HG03439 (cell line): Measurements from ENCODE around the gene GPR179.

Experiments used
- ATAC-seq: cut with Tn5 transposase; IDR thresholded peaks from one replicate; pipeline ENCODE4 v1.9.1; 2021; ENCODE audit warnings: mild to moderate bottlenecking, moderate library complexity; ENCODE audit not compliant: unreplicated experiment

GPR179 gene

GRCh38 chr17:38349097-38349730 is 5.5 kb upstream of the GPR179 start:
- no peak for ATAC-seq

GRCh38 chr17:38345743-38346142 is 2.0 kb upstream of the GPR179 start:
- ATAC-seq, result no peak

DNA sequence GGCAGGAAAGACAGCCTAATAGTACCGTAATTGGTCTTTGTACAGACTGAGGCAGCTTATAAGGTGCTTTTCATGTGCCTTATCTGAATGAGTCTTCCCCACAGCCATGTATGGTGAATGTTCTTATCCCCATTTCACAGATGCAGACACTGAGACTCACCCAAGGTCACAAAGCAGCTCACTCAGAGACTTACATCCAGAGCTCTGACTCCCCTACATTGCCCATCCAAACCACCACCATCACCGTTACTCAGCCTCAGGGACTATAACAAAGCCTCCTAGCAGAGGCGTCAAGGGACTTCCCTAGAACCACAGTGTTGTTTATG is 627 bp upstream of the GPR179 start:
- no peak for ATAC-seq

DNA sequence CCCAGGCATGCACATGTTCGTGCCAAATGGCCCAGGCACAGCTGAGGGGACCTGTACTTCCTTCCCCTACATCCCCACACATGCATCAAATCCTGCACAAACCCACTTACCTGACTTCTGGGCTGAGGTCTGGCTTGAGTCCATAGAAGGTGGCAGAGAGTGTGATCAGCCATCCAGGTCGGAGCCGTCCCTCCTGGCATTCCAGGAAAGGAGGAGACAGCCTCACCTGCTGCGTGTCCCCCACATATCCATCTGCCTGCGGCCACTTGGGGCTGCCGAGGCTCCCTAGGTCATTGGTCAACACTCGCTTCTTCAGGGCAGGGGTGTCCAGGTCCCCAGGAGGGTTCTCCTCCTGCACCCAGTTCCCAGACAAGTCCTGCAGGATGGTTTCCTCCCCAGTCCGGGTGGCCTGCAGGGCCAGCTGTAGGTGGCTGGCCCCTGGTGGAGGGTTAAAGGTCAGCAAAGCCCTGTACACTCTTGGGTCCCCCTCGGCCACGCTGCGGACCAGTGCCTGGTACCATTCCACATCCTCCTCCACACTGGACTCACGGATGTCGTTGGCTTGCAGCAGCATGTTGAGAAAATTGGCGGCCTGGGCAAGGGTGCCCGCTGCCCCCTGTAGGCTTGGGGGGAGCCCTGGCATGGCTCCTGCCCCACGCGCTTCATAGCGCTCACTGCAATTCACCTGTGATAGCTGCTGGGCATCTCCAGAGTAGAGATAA is 709 bp downstream of the GPR179 start:
- ATAC-seq, result no peak

DNA sequence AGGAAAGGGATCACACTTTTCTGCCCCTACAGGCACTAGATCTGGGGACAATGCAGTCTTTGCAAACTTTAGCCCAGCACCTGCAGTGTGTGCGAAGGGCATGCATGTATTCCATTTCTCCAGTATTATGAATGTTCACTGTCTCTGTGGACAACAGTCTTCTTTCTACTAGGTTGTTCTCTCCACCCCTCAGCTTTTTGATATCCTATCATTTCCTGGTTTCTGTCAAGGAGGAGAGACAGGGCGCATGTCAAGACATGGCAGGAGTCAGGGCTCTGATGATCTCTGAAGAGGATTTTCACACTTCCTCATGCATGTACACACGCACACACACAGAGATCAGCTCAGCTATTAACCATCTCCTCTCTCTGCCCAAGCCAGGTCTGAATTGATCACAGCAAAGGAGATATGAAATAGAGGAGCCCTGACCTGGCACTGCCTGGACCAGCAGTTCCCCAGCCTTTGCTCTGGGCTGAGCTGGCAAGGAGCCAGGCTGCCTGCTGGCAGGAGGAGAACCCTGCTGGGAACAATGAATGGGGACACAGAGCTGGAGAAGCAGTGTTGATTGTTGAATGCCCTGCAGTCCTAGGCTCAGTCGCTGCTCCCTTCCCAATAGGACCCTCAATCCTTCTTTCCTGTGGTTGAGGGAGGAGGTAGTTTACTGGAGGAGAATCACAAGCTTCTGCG is 2.6 kb downstream of the GPR179 start:
- no peak for ATAC-seq

- ATAC-seq, result no peak
Observed at GRCh38 chr17:38339891-38340290, 3.9 kb downstream of the GPR179 start.

DNA sequence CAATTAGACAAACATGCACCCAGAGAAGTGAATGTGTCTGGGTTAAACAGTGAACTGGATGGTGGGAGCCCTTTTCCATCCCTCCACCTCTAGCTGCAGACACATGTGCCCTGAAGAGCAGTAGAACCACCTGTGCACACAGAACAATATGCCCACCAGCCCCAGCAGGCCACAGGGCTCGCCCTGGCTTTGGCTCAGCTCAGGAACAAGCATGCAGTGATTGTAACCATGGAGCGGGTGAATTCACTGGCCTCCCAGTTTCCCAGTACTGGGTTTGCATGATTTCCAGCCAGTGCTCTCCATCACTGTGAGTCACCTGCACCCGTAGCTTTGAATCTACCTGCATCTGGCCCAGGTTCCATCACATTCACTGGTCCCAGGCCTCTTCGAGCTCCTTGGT is 5.2 kb downstream of the GPR179 start:
- ATAC-seq, result no peak

DNA sequence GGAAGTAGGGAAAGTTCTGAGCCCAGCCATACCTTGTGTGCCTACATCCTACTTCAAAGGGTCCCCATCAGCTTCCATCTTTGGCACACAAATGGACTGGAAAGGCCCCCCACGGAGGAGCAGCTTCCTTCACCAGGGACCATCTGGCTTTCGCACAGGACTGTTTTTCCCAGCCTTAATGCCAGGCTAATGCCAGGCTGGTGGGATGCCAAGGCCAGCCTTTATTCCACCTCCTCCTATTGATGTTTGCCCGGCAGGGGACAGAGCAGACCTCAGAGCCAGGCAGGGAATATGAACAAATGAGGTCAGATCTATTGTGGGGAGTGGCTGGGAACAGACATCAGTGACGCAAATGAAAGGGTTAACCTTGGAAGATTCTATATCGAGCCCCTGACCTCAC is 5.7 kb downstream of the GPR179 start:
- ATAC-seq, result no peak

DNA sequence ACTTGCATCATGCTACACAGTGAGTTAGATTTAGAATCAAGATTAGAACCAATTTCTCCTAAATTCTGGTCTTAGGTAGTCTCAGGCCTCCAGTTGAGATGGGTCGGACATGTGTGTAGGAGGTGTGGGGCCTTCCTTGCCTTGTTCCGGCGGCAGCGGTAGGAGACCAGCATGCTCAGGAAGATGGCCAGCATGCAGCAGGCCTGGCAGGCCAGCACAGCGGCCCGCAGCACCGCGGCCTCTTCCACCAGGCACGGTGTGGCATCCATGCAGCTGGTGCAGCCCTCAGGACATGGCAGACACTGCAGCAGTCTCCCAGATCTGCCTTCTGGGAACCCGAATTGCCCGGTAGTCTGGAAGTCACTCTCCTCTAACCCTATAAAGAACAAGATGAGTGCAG is 6.9 kb downstream of the GPR179 start:
- no peak for ATAC-seq

- no peak for ATAC-seq
Observed at GRCh38 chr17:38334480-38335364, 9.0 kb downstream of the GPR179 start.

DNA sequence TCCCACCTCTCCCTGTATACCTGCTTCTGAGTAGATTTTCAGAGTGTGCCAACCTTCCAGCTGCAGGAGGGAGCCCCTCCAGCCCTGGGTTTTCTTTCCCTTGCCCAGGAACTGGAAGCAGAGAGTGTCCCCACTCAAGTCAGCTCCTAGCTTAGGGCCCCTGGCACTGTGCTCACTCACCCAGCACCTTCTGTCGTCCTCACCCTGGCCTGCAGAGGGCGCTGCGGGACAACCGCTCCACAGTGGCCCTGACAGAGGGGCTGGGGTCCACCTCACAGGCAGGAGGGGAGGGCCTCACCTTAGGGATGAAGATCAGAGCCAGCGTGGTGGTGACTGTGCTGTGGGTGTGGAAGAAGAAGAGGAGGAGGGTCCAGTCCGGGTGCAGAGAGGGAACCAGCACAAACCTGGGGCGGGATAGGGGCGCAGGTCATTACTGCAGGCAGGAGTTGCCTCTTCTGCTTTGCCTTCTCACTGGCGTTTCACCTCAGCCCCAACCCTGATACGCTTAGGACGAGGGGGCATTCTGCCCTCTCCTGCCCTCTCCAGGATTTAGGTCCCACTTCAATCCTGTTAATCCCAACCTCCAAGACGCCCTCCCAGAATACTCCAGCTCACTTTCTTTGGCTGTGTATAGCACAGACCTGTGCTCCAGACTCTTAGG is 10.0 kb downstream of the GPR179 start:
- no peak for ATAC-seq

- ATAC-seq, result no peak
Observed at GRCh38 chr17:38332735-38333134, 11.0 kb downstream of the GPR179 start.

GRCh38 chr17:38330941-38331411 is 12.8 kb downstream of the GPR179 start:
- ATAC-seq, result no peak

DNA sequence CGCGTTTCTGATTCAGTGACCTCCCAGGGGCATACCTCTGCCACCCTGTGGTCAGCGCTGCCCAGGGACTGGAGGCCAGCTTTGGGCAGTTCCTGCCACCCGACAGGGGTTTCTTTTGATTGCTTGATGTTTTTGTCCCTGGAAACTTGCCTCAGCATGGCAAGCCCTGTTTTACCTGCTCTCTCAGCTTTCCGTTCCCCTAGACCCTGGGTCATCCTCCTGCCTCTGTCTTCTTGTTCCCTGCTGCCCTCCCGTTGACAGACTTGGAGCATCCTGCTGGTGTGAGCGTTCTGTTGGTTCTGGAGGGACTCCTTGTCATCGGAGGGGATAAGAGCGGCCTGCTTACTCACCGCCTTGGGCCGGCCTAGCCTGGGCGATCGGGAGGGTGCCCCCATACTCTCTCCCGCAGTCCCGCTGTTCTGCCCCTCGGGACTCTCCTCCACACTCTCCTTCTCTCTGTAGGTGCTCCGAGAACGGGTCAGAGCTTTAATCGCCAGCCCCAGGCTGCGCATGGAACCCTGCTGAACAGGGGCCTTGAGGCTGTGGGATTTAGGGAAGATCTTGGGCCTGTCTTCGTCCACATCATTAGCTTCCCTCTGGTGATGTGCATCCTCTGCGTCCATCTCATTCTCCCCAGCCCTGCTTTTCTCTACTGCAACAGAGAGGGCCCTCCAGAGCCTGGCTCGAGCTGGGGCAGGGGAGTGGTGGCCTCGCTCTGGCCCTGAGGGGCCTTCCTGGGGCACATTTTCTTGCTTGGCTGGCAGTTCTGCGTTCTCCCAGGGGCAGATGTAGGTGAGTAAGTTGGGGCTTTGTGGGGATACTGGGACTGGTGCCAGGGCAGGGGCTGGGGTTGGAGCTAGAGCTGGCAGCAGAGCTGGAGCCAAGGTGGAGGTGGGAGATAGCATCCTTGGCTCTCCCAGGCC is 13.7 kb downstream of the GPR179 start:
- no peak for ATAC-seq

GRCh38 chr17:38329284-38329683 is 14.5 kb downstream of the GPR179 start:
- ATAC-seq, result no peak

- ATAC-seq, result no peak
Observed at GRCh38 chr17:38328620-38329019, 15.1 kb downstream of the GPR179 start.

- ATAC-seq, result no peak
Observed at GRCh38 chr17:38327936-38328335, 15.8 kb downstream of the GPR179 start.

DNA sequence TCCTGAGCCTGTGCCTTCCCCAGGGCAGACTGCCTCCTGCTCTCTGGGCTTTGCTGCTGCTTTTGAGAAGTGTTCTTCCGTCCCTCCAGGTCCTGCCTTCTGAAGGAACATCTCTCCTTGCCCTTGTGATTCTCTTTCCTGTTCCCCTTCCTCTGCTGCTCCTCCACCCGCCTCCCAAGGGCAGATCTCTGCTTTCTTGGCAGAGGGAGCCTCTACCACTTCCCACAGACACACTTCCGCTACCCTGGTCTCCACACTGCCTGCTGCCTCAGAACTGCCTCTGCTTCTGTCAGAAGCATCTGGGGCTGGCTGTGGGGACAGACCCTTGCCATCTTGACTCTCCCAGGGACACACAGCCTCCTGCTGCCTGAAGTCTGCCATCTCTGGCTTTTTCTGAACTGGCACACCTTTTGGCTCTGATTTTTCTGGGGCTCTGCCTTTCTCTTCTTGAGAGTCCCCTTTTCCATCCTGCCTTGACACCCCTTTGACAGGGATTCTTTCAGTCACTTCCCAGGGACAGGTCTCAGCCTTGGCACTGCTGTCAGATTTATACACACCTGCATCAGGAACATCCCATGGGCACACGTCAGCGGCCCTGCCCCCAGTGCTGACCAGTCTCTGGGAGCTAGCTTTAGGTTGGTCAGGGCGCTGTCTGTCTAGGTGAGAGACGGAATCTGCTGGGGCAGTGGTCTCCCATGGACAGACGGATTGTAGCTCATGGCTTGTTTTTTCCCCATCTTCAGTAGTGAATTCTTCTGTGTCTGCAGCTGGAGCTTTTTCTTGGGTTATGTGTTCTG is 16.6 kb downstream of the GPR179 start:
- ATAC-seq, result no peak
